DND-41 (cell line): ENCODE data around the gene USP44.

Source experiments
- ATAC-seq: fragments of 200-7000 bp; cut with Tn5 transposase; 3 replicates; pipeline ENCODE4 v1.9.1; 2021; ENCODE audit warnings: low read depth; ENCODE audit not compliant: insufficient read depth
- DNase-seq: peaks from one replicate; pipeline ENCODE4 v3.0.0-alpha.2; 2020
- H2AFZ ChIP-seq: 2 replicates; pipeline ENCODE4 v1.6.0; 2012; ENCODE audit warnings: low read depth, low read length
- H3K27ac ChIP-seq: 2 replicates; pipeline ENCODE4 v1.5.1; 2012; ENCODE audit warnings: low read length, inconsistent platforms
- H3K27me3 ChIP-seq: fragments of 200-600 bp; sonication (generic); 2 replicates; pipeline ENCODE4 v1.6.0; 2012; ENCODE audit warnings: low read length, mild to moderate bottlenecking, inconsistent platforms; ENCODE audit not compliant: insufficient read depth, poor library complexity
- H3K36me3 ChIP-seq: 2 replicates; pipeline ENCODE4 v1.5.1; 2012; ENCODE audit warnings: low read length, inconsistent platforms; ENCODE audit not compliant: insufficient read depth
- H3K4me1 ChIP-seq: 2 replicates; pipeline ENCODE4 v1.5.1; 2012; ENCODE audit warnings: mild to moderate bottlenecking, low read length; ENCODE audit not compliant: insufficient read depth
- H3K4me2 ChIP-seq: 2 replicates; pipeline ENCODE4 v1.6.0; 2012; ENCODE audit warnings: mild to moderate bottlenecking, moderate library complexity, low read length, inconsistent platforms; ENCODE audit not compliant: insufficient read depth
- H3K4me3 ChIP-seq, 2 experiments: fragments of 200-600 bp in 1 of 2; shearing (Covaris generic) in 1 of 2; 2 replicates each; pipeline ENCODE4 v1.5.1; 2012 to 2016; ENCODE audit warnings: inconsistent platforms in 2 of 2, low read length in 2 of 2, mild to moderate bottlenecking in 2 of 2, low read depth in 1 of 2, moderate library complexity in 1 of 2
- H3K79me2 ChIP-seq: 2 replicates; pipeline ENCODE4 v1.6.0; 2012; ENCODE audit warnings: low read length, inconsistent platforms; ENCODE audit not compliant: insufficient read depth
- H3K9ac ChIP-seq: 2 replicates; pipeline ENCODE4 v1.6.0; 2012; ENCODE audit warnings: low read depth, mild to moderate bottlenecking, inconsistent platforms, low read length, moderate library complexity
- H3K9me3 ChIP-seq: 2 replicates; pipeline ENCODE4 v1.5.1; 2012; ENCODE audit warnings: low read length, moderate library complexity, mild to moderate bottlenecking, inconsistent platforms; ENCODE audit not compliant: insufficient read depth, severe bottlenecking
- H4K20me1 ChIP-seq: 2 replicates; pipeline ENCODE4 v1.6.0; 2012; ENCODE audit warnings: low read length; ENCODE audit not compliant: insufficient read depth
- CTCF ChIP-seq: IDR thresholded peaks from 2 replicates; pipeline ENCODE4 v1.5.1; 2012; ENCODE audit warnings: borderline replicate concordance, low read length, moderate library complexity, mild to moderate bottlenecking; ENCODE audit not compliant: poor library complexity, severe bottlenecking; ENCODE audit errors: extremely low read depth
- EZH2 ChIP-seq: IDR thresholded peaks from 3 replicates; pipeline ENCODE4 v1.6.1; 2012; ENCODE audit warnings: borderline replicate concordance, low read depth, mild to moderate bottlenecking, moderate library complexity, low read length, inconsistent platforms; ENCODE audit not compliant: severe bottlenecking

USP44 gene

GRCh38 chr12:95499772-95500171, 51.5 kb downstream of the USP44 start:
- no peak overlapping the region for H2AFZ ChIP-seq
- TF ChIP-seq EZH2 (no peak), CTCF (no peak)
- no peak for ATAC-seq
- H3K79me2 ChIP-seq: peaks cover 36% of the 10 kb centered on the region; the same call in 1 of the 2 replicates
- no peaks in the 10 kb centered on the region for H3K4me1 ChIP-seq
- H3K27me3 ChIP-seq: no peaks in the 10 kb centered on the region
- H3K9ac ChIP-seq: no peak overlapping the region
- no peak overlapping the region for H3K4me2 ChIP-seq
- no peaks in the 10 kb centered on the region for H4K20me1 ChIP-seq
- H3K27ac ChIP-seq: no peak overlapping the region
- H3K9me3 ChIP-seq: no peaks in the 10 kb centered on the region
- no peak overlapping the region for H3K4me3 ChIP-seq
- peaks cover 83% of the 10 kb centered on the region for H3K36me3 ChIP-seq
- no peak for DNase-seq

- peaks cover 83% of the 10 kb centered on the region for H3K36me3 ChIP-seq
- 0 out of 2 replicates have a peak, but pooled peaks cover under 1% of the 10 kb centered on the region for H4K20me1 ChIP-seq
- no peak overlapping the region for H3K4me3 ChIP-seq
- ATAC-seq (no peak), DNase-seq (no peak)
- no peak overlapping the region for H3K27ac ChIP-seq
- H2AFZ ChIP-seq: no peak overlapping the region
- no peak overlapping the region for H3K9ac ChIP-seq
- H3K4me1 ChIP-seq: no peaks in the 10 kb centered on the region
- TF ChIP-seq EZH2 (no peak), CTCF (no peak)
- H3K9me3 ChIP-seq: no peaks in the 10 kb centered on the region
- H3K4me2 ChIP-seq: no peak overlapping the region
- no peaks in the 10 kb centered on the region for H3K27me3 ChIP-seq
- H3K79me2 ChIP-seq: peaks cover 36% of the 10 kb centered on the region; the same call in 1 of the 2 replicates
These were observed 52.3 kb downstream of the USP44 start for GRCh38 chr12:95498968-95499367.

GRCh38 chr12:95497031-95497430, 54.2 kb downstream of the USP44 start:
- H3K27ac ChIP-seq: no peak overlapping the region
- H3K79me2 ChIP-seq: peaks cover 29% of the 10 kb centered on the region
- H4K20me1 ChIP-seq: 0 out of 2 replicates have a peak, but pooled peaks cover 3% of the 10 kb centered on the region
- peaks cover 83% of the 10 kb centered on the region for H3K36me3 ChIP-seq
- no peak for ATAC-seq
- H3K9ac ChIP-seq: no peak overlapping the region
- no peak overlapping the region for H2AFZ ChIP-seq
- TF ChIP-seq EZH2 (no peak), CTCF (no peak)
- no peak for DNase-seq
- H3K4me3 ChIP-seq: no peak overlapping the region
- no peaks in the 10 kb centered on the region for H3K9me3 ChIP-seq
- H3K27me3 ChIP-seq: no peaks in the 10 kb centered on the region
- no peak overlapping the region for H3K4me2 ChIP-seq
- no peaks in the 10 kb centered on the region for H3K4me1 ChIP-seq

- no peak overlapping the region for H3K27ac ChIP-seq
- H3K4me2 ChIP-seq: no peak overlapping the region
- 0 out of 2 replicates have a peak, but pooled peaks cover 4% of the 10 kb centered on the region for H4K20me1 ChIP-seq
- no peak overlapping the region for H3K9ac ChIP-seq
- H3K27me3 ChIP-seq: no peaks in the 10 kb centered on the region
- DNase-seq (no peak), ATAC-seq (no peak)
- H3K79me2 ChIP-seq: peaks cover 30% of the 10 kb centered on the region
- no peaks in the 10 kb centered on the region for H3K4me1 ChIP-seq
- H3K9me3 ChIP-seq: no peaks in the 10 kb centered on the region
- TF ChIP-seq EZH2 (no peak), CTCF (no peak)
- no peak overlapping the region for H2AFZ ChIP-seq
- H3K4me3 ChIP-seq: no peak overlapping the region
- H3K36me3 ChIP-seq: peaks cover 94% of the 10 kb centered on the region
These were observed 55.8 kb downstream of the USP44 start for GRCh38 chr12:95495433-95495832.
